Endothelial cell of umbilical vein (primary cell): ENCODE results near the gene HASPIN. TPM values are rescaled to one million over a fixed set of nuclear protein-coding genes. Genes with fewer than 3 reads are reported as not detected.

Source experiments
- BruUV-seq: library from RNA; stranded (reverse); fragments of 400-500 nt; replicated peaks from 2 replicates; lab custom pipeline; 2021; lab: Mats Ljungman, UMichigan
- CTCF ChIA-PET: fragments of 300-600, 350-600 bp; sonication (Branson Sonifier 250); formaldehyde crosslinking; loops from one replicate; lab custom pipeline; 2021; ENCODE audit warnings: antibody characterized with exemption, inconsistent platforms; lab: Charles Lee
- POLR2A ChIA-PET: fragments of 300-600, 350-600 bp; sonication (Branson Sonifier 250); formaldehyde crosslinking; loops from one replicate; lab custom pipeline; 2021; ENCODE audit warnings: antibody characterized with exemption, inconsistent platforms; lab: Charles Lee
- DNase-seq: peaks from one replicate; pipeline ENCODE4 v3.0.0-alpha.2; 2011; ENCODE audit warnings: low read depth, low spot score
- FAIRE-seq: peaks from 2 replicates; lab custom pipeline; 2011; peaks lifted over from hg19 to GRCh38; lab: Jason Lieb, UNC
- H2AFZ ChIP-seq: 2 replicates; pipeline ENCODE4 v1.6.0; 2012; ENCODE audit warnings: low read depth, low read length, control low read depth, inconsistent platforms
- H3K27ac ChIP-seq: 2 replicates; pipeline ENCODE4 v1.5.1; 2011; ENCODE audit warnings: low read depth, mild to moderate bottlenecking, control low read depth, low read length, moderate library complexity; ENCODE audit not compliant: insufficient read depth
- H3K27me3 ChIP-seq, 2 experiments: 2 replicates each; pipeline versions ENCODE4 v1.6.0 to v1.6.1; 2011; ENCODE audit warnings: low read length in 2 of 2, mixed read lengths in 1 of 2; ENCODE audit not compliant: control insufficient read depth in 2 of 2, insufficient read depth in 2 of 2
- H3K36me3 ChIP-seq, 2 experiments: 2 replicates in 1 of 2; 3 replicates in 1 of 2; pipeline ENCODE4 v1.5.1; 2011; ENCODE audit warnings: low read length in 2 of 2, mild to moderate bottlenecking in 1 of 2, moderate library complexity in 1 of 2; ENCODE audit not compliant: control insufficient read depth in 2 of 2, insufficient read depth in 2 of 2; ENCODE audit errors: extremely low read depth in 1 of 2
- H3K4me1 ChIP-seq: 3 replicates; pipeline ENCODE4 v1.5.1; 2011; ENCODE audit warnings: mild to moderate bottlenecking, low read length; ENCODE audit not compliant: control insufficient read depth, insufficient read depth; ENCODE audit errors: extremely low read depth
- H3K4me2 ChIP-seq: 2 replicates; pipeline ENCODE4 v1.6.1; 2011; ENCODE audit warnings: low read length, control low read depth, mixed read lengths; ENCODE audit not compliant: insufficient read depth
- H3K4me3 ChIP-seq, 3 experiments: fragments of 200-600 bp in 1 of 3; sonication (generic), shearing (Covaris generic) in 1 of 3; replicated peaks in 1 of 3; 2 replicates each; pipeline ENCODE4 v1.5.1; 2011 to 2016; ENCODE audit warnings: control low read depth in 3 of 3, low read length in 3 of 3, mild to moderate bottlenecking in 2 of 3, inconsistent platforms in 1 of 3, low read depth in 1 of 3, moderate library complexity in 1 of 3; ENCODE audit not compliant: insufficient read depth in 1 of 3
- H3K79me2 ChIP-seq: 2 replicates; pipeline ENCODE4 v1.6.0; 2012; ENCODE audit warnings: low read length, inconsistent platforms; ENCODE audit not compliant: control insufficient read depth, insufficient read depth
- H3K9ac ChIP-seq: replicated peaks from 2 replicates; pipeline ENCODE3; 2011; ENCODE audit warnings: low read length, control low read depth; ENCODE audit not compliant: insufficient read depth; ENCODE audit errors: extremely low read depth
- H3K9me1 ChIP-seq: replicated peaks from 3 replicates; pipeline ENCODE4 v1.6.0; 2011; ENCODE audit warnings: mild to moderate bottlenecking, low read length; ENCODE audit not compliant: control insufficient read depth, insufficient read depth; ENCODE audit errors: extremely low read depth
- H3K9me3 ChIP-seq: replicated peaks from 2 replicates; pipeline ENCODE4 v1.5.1; 2012; ENCODE audit warnings: low read length, inconsistent platforms; ENCODE audit not compliant: control insufficient read depth, insufficient read depth
- H4K20me1 ChIP-seq: replicated peaks from 2 replicates; pipeline ENCODE3; 2011; ENCODE audit warnings: mild to moderate bottlenecking, low read length; ENCODE audit not compliant: control insufficient read depth, insufficient read depth; ENCODE audit errors: extremely low read depth
- EZH2 ChIP-seq: IDR thresholded peaks from 2 replicates; pipeline ENCODE4 v1.6.1; 2012; ENCODE audit warnings: borderline replicate concordance, low read depth, mild to moderate bottlenecking, moderate library complexity, low read length, inconsistent platforms; ENCODE audit not compliant: severe bottlenecking
- FOS ChIP-seq: IDR thresholded peaks from 2 replicates; pipeline ENCODE4 v1.6.1; 2011; ENCODE audit warnings: mild to moderate bottlenecking, low read length, moderate library complexity, borderline replicate concordance; ENCODE audit not compliant: insufficient read depth
- GATA2 ChIP-seq: IDR thresholded peaks from 2 replicates; pipeline ENCODE4 v1.7.0; 2011; ENCODE audit warnings: low read depth, mild to moderate bottlenecking, moderate library complexity, mixed read lengths, low read length; ENCODE audit not compliant: insufficient read length, insufficient read depth
- JUN ChIP-seq: IDR thresholded peaks from 2 replicates; pipeline ENCODE4 v1.6.1; 2011; ENCODE audit warnings: borderline replicate concordance, low read depth; ENCODE audit not compliant: insufficient read length, insufficient read depth
- MYC ChIP-seq: IDR thresholded peaks from one replicate; pipeline ENCODE4 v1.6.1; 2011; ENCODE audit warnings: mild to moderate bottlenecking, low read depth, low read length
- POLR2AphosphoS5 ChIP-seq: IDR thresholded peaks from 2 replicates; pipeline ENCODE4 v1.6.1; 2012; ENCODE audit warnings: low read depth, mild to moderate bottlenecking, control low read depth, low read length, moderate library complexity; ENCODE audit not compliant: insufficient read depth
- dilution Hi-C: fragments of 300-500 bp; cut with MboI; formaldehyde crosslinking; loops from one replicate; pipeline ENCODE4 v1.15.0; 2019; ENCODE audit warnings: low sequenced_read_pairs; ENCODE audit not compliant: extremely low pct_ligation_motif_present
- intact Hi-C: fragments of 100-400 bp; cut with micrococcal nuclease; formaldehyde crosslinking; loops from one replicate; pipeline ENCODE4 v1.10.0; 2022
- polyA plus RNA-seq, 4 experiments: library from polyadenylated mRNA; depleted of rRNA in 3 of 4; stranded (reverse) in 3 of 4; unstranded in 1 of 4; fragments of >200 nt; gene quantifications; 2 replicates each; pipeline versions ENCODE4 v1.2.1 to v1.2.3, GENCODE V29; 2011 to 2012; ENCODE audit warnings: missing spikeins in 1 of 4
- total RNA-seq: library from RNA; stranded (reverse); gene quantifications from 2 replicates; pipeline ENCODE4 v1.2.3, GENCODE V29; 2021
- TF ChIP-seq, protein P1 (sequence below), 2 donors: IDR thresholded peaks; 1 replicate in 1 of 2; 2 replicates in 1 of 2; pipeline ENCODE4 v1.5.1; 2011; ENCODE audit warnings: low read length in 2 of 2, mild to moderate bottlenecking in 2 of 2, moderate library complexity in 2 of 2, control low read depth in 1 of 2, inconsistent platforms in 1 of 2, low read depth in 1 of 2; ENCODE audit not compliant: insufficient read depth in 1 of 2; ENCODE audit errors: extremely low read depth in 1 of 2

HASPIN gene
- total and polyA plus RNA-seq, 2 donors (not counting 3 experiments of a cell fraction or from before 2014, with no cell fraction given) = 2.7 to 13.2 TPM

DNA sequence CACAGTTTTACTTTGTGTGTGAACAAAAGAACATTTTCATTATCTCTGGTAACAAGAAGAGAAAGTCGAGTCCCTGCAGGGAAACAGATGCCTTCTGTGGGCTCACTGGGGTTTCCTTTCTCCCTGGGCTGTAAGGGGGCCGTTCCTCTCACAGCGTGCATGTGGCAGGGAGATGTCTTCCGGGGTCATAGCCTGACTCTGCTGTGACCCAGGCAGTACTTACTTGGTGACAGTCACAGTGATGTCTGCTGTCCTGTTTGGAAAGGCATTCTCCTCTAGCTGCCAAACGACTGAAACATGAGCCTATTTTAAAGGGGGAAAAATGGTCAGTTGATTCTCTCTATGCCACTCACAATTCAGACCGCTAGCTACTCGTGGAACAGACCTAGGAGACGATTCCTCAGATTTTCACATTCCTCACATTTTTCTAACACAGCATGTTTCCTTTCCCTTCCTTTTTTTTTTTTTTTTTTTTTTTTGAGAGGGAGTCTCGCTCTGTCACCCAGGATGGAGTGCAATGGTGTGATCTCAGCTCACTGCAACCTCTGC lies 7.3 kb downstream of the HASPIN start:
- Histone ChIP-seq H3K4me1 (no peaks in the 10 kb centered on the region), H3K27ac (no peak overlapping the region), H3K4me3 (no peak overlapping the region), H2AFZ (no peak overlapping the region), H3K36me3 (peaks cover 0 to 4% of the 10 kb centered on the region in 2 experiments), H3K4me2 (no peak overlapping the region), H3K27me3 (no peaks in the 10 kb centered on the region), H3K79me2 (peaks cover 12% of the 10 kb centered on the region), H3K9ac (no peak overlapping the region), H3K9me1 (no peaks in the 10 kb centered on the region), H3K9me3 (no peaks in the 10 kb centered on the region), H4K20me1 (no peaks in the 10 kb centered on the region)
- dilution Hi-C loops = no loop called here
- no peak for TF ChIP-seq POLR2AphosphoS5
- TF ChIP-seq MYC = no peak
- TF ChIP-seq, protein P1, sequence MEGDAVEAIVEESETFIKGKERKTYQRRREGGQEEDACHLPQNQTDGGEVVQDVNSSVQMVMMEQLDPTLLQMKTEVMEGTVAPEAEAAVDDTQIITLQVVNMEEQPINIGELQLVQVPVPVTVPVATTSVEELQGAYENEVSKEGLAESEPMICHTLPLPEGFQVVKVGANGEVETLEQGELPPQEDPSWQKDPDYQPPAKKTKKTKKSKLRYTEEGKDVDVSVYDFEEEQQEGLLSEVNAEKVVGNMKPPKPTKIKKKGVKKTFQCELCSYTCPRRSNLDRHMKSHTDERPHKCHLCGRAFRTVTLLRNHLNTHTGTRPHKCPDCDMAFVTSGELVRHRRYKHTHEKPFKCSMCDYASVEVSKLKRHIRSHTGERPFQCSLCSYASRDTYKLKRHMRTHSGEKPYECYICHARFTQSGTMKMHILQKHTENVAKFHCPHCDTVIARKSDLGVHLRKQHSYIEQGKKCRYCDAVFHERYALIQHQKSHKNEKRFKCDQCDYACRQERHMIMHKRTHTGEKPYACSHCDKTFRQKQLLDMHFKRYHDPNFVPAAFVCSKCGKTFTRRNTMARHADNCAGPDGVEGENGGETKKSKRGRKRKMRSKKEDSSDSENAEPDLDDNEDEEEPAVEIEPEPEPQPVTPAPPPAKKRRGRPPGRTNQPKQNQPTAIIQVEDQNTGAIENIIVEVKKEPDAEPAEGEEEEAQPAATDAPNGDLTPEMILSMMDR (IDR thresholded peaks at IDR 0.05; ENCODE audit: extremely low read depth in 1 of 2, insufficient read depth in 1 of 2, low read depth in 1 of 2, low read length in 2 of 2) = no peak
- TF ChIP-seq FOS = no peak
- no peak for TF ChIP-seq GATA2
- TF ChIP-seq EZH2 = no peak
- TF ChIP-seq JUN = no peak
- ChIA-PET POLR2A (interaction anchor here (0.6 kb wide), 1 partner anchor 248 kb away, joined by 3 read pairs; no protein-coding TSS in a partner anchor), CTCF (no interaction called here)
- BruUV-seq = no TSS peak
- FAIRE-seq (peak; percentile 59), DNase-seq (no peak)
- intact Hi-C loops = no loop called here
